Measurements from ENCODE around the gene RPL32.
A peak's percentile ranks its signal among the peaks of the same experiment; 100 is the strongest.
"Not testable (repeated sequence)": the region's sequence is repeated elsewhere in the genome, so short reads cannot be mapped to it uniquely, and the experiment has no call there.

The RPL32 gene

GRCh38 chr3:12841149-12841969, at the start of gene RPL32:
Gene RPL32 (minus strand): TSS chr3:12841565. CDS start chr3:12840237, 1,328 bp downstream.
- peak; percentile 96 for DNase-seq (ENCODE audit: low read depth)

DNA sequence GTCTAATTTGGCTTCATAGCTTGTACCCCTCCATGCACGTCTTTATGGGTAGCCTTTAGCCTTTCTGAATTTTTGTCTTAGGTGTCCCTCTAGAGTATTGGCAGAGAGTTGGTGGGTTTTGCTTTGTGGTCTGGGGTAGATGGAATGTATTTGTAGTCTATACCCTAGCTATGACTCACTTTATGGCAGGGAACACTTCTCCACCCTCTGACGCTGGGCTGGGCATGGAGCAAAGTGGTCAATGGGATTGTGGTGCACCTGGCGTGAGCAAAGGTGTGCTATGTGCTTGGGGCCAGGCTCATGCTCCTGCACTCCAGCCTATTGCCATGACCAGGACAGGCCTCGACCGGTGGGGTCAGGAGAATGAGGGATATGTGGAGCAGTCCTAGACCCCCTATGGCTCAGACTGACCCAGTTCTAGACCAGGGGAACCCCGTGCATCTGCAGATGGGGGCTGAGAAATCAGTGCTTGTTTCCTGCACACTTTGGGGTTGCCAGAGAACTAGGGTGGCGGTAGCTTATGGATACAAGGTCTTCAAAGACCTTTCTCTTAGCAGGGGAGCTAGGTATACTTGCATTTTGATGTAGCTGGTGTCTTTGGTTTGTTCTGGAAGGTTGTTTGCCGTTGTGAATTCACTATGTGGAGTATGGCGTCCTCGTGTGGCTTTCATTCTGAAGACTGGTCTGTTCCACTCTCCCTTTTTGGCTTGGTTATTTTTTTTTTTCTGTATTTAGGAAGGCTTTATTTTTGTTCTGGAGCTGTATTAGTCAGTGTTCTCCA, 49.4 kb upstream of the RPL32 start:
- no peak for DNase-seq (ENCODE audit: low read depth)

DNA sequence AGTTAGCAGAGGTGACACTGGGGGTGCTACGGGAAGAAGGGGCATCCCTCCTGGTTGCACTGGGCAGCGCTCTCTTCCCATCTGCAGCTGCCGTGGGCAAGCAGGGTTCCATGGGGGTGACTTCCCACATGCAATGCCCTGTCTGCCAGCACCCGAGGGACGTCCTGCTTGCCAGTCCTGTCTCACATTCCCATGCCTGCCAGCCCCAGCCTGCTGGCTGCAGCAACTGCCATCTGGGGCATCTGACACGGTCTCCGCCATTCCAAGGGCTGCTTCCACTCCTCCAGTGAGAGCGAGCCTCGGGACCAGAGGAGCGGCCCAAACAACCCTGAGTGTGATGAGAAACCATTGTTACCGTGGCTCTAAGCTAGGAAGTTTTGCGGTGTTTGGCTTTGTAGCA, 45.4 kb upstream of the RPL32 start:
- no peak for DNase-seq (ENCODE audit: low read depth)

GRCh38 chr3:12886106-12886679, 44.8 kb upstream of the RPL32 start:
- DNase-seq (ENCODE audit: low read depth): no peak

GRCh38 chr3:12885583-12885930, 44.2 kb upstream of the RPL32 start:
- no peak for DNase-seq (ENCODE audit: low read depth)

DNA sequence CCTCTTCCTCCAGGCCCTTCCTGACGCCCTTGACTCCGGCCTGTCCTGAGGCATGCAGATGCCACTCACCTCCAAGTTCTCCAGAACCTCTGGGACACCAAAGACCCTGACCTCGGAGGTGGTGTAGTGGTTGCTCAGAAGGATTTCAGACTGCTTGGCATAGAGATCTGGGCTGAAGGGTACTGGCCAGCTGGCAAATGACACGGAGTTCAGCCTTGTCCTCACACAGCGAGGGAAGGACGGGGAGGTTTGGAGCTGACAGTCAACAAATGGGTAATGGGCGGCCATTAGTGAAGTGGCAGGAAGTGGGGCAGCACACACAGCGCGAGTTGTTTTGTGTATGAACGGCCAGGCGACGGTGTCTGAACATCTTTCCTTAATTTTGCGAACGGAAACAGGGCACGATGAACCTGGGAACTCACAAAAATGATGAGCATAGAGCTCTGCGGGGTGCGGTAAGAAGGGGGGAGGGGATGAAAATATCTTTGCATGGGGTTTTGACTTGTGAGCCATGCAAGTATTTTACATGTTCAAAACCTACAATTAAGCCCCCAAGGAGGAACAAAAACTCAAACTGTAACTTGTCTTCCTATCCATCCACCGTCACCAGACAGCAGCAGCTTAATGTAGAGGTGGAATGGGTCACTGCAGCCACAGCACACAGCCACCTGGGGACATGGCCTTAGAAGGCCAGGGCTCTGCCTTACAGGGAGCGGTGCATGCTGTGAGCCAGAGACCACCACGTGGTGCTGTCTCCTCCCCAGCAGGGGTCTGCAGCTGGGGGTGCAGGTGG, 43.6 kb upstream of the RPL32 start:
- no peak for DNase-seq (ENCODE audit: low read depth)

DNA sequence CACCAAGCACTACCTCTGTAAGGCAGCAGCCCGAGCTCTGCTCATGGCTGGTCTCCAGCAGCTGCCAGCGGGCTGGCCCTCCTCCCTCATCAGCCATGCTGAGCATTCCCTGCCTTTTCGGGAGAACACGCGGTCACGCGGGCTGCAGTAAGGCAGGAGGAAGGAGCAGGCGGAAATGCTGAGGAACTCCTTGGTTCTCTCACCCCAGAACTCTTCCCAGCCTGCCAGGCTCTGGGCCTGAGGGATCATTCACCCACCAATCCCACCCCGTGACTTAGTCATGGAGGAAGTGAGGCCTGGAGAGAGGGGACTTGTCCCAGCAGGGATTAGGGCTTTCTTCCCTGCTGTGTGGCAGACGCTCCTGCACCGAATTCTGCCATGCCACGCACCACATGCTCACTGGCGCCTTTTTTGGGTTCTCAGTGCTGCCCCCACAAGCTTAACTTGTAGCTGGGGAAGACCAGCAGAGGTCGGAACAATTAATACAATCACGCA, 42.9 kb upstream of the RPL32 start:
- no peak for DNase-seq (ENCODE audit: low read depth)

DNA sequence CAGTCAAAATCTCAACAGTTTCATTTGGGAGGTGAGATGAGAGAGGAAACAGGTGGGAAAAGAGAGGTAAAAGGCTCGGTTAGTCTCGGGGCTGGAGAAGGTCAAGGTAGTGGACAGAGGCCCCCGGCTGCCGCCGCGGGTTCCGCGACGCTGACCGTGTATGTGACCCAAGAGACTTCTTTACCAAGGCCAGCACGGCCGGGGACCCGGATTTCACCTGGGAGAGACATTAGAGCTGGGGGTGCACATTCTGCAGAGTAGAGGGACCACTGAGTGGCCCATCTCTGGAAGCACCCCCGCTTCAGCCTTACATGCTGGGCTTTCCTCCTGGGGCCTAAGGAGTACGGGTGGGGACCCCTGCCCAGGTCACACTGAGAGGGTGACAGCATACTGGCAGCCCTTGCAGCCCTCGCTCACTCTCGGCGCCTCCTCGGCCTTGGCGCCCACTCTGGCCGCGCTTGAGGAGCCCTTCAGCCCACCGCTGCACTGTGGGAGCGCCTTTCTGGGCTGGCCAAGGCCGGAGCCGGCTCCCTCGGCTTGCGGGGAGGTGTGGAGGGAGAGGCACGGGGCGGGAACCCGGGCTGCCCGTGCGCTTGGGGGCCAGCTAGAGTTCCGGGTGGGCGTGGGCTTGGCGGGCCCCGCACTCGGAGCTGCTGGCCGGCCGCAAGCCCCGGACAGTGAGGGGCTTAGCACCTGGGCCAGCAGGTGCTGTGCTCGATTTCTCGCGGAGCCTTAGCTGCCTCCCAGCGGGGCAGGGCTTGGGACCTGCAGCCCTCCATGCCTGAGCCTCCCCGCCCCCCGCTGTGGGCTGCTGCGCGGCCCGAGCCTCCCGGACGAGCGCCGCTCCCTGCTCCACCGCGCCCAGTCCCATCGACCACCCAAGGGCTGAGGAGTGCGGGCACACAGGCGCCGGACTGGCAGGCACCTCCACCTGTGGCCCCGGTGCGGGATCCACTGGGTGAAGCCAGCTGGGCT, 41.3 kb upstream of the RPL32 start:
- no peak for DNase-seq (ENCODE audit: low read depth)

GRCh38 chr3:12881858-12882257, 40.5 kb upstream of the RPL32 start:
- DNase-seq (ENCODE audit: low read depth): not testable (repeated sequence)

GRCh38 chr3:12879191-12879815, 37.9 kb upstream of the RPL32 start:
- no peak for DNase-seq (ENCODE audit: low read depth)

DNA sequence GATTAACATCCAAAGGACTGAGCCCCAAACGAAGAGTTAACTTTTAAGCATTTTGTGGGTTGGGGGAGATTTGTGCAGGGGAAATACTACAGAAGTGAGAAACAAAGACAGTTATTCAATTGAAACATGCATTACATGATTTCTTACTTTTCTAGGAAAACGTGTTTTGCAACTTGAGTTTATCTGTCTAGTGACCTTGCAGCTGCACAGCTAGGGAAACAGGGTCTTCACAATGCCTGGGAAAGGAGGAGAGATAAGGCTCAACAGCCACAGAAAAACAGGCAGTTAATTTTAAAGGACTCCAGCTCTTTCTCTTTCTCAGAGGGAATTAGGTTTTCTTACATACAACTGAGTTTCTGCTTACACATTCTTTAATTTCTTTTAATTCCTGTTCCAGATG, 37.4 kb upstream of the RPL32 start:
- DNase-seq (ENCODE audit: low read depth): not testable (repeated sequence)

DNA sequence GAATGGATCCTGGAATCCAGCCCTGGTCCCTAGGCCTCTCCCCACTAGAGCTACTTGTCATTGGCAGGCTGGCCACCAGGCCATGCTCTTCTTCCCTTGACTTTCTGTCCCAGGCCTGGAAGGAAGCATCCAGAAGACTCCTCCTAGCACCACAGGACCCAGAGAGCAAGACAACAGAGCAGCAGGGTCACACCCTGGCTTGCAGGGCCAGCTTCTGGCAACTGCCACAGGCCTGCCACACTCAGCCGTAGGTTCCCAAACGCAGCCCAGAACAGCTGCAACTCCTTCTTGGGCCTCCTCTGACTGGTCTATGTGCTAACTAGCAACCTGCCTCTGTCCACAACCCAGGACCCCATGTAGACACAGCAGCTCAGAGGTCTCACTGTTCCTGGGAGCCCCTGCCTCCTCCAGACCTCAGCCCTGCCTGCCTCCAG, 36.8 kb upstream of the RPL32 start:
- DNase-seq (ENCODE audit: low read depth): no peak

- DNase-seq (ENCODE audit: low read depth): no peak
Measured at GRCh38 chr3:12877040-12877439, 35.7 kb upstream of the RPL32 start.

GRCh38 chr3:12875857-12876836, 34.8 kb upstream of the RPL32 start:
- DNase-seq (ENCODE audit: low read depth): peak; percentile 40

DNA sequence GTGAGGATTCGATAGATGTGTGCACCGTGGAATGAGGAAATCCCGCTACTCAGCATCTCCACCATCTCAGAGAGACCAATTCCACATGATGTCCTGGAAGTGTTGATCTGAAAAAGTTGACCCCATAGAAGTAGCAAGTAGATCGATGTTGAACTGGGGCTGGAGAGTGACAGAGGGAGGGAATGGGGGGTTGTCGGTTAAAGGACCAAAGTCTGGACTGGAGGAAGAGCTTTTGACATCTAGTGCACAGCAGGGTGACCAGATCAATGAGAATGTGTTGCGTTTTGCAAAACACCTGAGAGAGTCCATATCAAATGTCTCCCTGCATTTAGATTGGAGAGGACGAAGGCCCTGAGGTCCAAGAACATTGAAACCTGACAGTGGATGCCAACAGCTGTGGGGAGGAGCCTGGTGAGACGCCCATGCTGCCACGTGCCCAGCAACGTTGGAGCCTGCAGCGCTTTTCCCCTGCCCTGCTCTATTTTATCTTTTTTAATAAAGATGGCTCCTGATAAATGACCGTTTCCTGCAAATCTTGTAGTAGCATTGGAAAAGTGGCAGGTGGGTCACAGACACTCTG, 30.1 kb upstream of the RPL32 start:
- no peak for DNase-seq (ENCODE audit: low read depth)

- peak; percentile 47 for DNase-seq (ENCODE audit: low read depth)
Measured at GRCh38 chr3:12870942-12871341, 29.6 kb upstream of the RPL32 start.

DNA sequence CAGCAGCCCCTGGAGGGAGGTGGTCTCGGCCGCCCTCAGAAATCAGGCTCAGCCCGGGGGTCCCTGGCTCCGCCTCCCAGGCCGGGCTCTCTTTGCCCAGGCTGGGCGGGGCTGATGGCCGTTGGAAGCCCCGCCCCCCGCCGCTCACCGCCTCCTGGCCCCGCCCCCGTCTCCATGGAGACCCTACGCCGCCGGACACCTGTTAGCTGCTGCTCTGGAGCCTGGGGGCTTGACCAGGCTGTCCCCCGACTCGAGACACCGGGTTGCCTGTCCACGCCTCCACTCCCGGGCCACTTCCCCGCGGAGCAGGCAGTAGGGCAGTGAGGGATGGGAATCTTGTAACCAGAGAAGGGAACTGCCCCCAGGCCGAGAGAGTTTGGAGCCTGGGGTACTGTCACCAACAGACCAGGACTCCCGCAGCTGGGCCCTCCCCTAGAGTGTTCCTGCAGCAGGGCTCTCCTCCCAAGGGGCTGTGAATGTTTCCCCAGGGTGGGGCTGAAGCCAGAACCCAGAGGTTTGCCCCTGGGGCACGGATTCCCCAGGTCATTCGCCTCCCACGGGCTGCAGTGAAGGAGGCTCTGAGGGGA, 27.8 kb upstream of the RPL32 start:
- no peak for DNase-seq (ENCODE audit: low read depth)
